GM18868 (cell line): ENCODE measurements around the gene VPS37C.
"Not testable (repeated sequence)": the region's sequence is repeated elsewhere in the genome, so short reads cannot be mapped to it uniquely, and the experiment has no call there.

ENCODE experiments used
- ATAC-seq: cut with Tn5 transposase; IDR thresholded peaks from one replicate; pipeline ENCODE4 v1.9.1; 2021; ENCODE audit warnings: mild to moderate bottlenecking, moderate library complexity; ENCODE audit not compliant: unreplicated experiment

Gene VPS37C

DNA sequence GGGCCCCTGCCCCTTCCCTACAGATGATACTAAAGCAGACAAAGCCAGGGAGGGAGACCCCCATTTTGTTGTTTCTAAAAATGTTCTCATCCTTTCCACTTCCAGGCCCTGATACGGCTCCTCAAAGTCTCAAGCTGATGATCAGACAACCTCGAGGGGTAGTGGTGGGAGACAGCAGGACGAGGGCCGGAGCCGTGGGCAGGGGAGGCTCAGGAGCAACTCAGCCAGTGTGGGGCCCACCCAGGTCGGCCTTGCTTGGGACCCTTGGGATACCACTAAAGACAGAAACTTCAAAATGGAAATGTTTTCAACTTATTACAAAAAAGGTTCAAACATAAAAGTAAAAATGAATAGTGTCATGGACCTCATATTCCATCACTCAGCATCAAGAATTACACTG is 15.2 kb upstream of the VPS37C start:
- ATAC-seq: no peak

DNA sequence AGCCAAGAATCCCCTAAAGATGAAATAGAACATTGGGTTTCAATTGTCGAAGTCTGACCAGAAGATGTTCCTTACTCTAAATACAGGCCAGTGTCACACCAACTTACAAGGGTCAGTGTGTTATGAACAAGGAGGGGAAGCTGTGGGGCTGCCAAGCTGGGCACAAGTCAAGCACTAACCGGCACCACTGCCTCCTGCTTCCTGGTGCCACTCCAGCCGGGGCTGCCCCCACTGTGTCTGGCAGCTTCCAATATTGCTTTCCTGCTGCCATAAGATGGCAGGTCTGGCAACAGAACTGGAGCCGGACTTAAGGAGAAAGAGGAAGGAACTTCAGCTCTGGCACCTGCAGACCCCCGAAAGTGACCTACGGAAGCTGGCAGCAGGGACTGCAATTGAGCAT is 13.7 kb upstream of the VPS37C start:
- no peak for ATAC-seq

DNA sequence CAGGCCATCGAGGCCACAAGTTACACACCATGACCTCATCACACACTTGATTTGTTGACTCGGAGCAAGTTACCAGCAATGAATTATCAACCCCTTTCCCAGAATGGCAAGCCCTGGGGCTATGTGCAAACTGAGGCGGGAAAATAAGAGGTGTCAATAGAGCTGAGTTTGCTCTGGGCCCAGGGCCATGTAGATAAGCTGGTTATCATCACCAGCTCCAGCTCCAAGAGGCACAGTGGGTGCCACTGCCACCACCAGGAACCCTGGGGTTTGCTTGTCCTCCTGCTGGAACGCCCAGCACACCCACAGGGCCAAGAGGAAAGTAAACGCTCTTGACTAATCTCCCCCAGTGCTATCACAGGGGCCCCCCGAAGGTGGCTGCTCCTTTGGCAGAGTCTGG is 13.0 kb upstream of the VPS37C start:
- ATAC-seq: no peak

DNA sequence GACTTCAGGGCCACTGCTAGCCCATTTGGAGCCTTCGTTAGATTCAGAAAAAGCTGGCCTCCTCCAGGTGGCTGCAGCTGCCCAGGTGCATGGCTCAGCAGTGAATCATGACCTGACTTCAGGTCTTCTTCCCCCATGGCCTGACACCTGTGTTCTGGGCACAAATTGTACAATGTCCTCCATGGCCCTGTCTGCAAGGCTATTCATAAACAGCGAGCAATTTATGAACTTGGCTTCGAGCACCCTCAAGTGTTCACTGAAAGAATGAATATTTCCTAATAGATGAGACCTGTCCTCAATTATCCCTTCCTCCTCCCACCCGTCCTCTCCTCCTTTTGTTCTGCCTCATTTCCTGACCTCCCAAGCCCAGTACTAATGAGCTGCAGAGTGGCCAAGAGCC is 12.2 kb upstream of the VPS37C start:
- ATAC-seq: no peak

DNA sequence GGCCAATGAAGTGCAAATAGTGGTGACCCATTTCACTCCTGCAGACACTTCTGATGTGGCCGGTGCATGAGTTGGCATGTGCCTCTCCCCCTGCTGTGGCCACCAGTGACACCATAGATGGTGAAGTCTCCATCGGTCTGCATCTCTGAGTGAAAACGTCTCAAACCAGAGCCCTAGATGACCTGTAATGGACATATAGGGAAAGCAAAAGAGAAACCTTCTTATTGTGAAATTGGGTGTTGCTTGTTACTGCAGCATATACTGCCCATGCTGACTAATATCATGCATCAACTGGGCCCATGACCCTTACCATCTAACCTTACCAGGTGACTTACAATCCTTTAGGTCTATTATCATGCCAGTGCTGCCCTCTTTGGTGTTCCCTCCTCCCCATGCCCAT is 11.7 kb upstream of the VPS37C start:
- no peak for ATAC-seq

DNA sequence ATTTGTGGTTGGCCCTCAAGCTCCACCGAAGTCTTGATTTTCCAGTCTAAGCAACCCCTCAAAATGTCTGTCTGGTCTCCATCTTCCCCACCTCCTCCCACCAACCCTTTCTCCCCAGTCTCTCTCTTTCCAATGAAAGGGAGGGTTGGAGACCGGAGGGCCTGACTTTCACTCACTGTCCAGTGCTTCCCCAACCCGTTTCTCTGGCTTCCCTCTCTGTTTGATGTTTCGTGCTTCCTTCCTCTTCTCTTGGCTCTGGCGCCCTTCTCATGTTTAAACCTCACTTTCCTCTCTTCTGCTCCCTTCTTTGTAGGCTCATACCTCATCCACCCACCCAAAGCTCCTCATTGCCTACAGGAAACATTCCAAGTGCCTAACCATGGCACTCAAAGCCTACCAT is 11.1 kb upstream of the VPS37C start:
- no peak for ATAC-seq

DNA sequence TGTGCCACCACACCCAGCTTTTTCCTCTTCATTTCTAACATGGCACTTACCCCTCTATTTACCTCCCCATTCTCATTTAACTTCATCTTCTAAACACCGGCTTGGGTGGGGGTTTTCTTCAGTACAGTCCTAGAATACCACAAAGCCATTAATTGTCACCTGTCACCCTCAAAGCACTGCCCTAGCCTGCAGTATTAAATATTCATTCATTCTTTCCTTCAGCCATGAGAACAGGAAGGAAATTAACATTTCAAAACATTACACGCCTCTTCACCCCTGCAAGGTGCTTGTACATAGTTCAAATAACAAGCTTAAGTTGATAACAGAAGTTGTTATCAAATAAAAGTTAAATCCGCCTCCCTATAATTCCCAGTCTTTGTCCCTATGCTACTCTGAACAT is 10.7 kb upstream of the VPS37C start:
- no peak for ATAC-seq

DNA sequence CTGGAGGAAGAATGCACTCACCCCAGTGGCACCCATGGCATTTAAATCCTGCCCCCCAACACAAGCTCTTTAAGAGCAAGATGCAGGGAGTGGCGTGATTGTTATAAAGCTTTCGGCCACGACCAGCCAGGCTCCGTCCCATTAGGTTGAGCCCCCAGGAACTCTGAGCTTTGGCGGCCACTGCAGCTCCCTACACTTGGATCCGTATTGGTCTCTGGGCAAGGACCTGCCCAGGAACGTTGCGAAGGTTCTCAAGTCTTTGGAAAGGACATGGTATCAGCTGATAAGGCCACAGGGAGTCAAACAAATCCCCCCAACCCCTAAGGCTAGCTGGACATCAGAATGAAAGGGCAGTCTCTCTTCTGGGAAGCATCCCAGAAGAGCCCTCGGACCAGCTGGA is 9.3 kb upstream of the VPS37C start:
- ATAC-seq: no peak

DNA sequence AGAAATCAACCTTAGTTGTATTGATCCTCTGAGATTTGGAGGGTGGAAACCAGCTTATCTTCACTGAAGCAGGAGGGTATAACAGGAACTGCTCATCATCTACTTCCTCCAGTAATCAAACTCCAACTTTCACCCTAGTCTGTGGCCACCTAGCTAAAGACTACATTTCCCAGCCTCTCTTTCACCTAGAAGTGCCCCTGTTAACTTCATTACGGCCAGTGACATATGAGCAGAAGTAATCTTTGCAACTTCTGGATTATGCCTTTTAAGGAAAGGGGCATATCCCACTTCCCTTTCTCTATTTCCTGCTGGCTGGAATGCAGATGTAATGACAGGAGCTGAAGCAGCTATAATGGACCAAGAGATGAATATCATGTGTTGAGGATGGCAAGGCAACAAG is 7.6 kb upstream of the VPS37C start:
- ATAC-seq: no peak

DNA sequence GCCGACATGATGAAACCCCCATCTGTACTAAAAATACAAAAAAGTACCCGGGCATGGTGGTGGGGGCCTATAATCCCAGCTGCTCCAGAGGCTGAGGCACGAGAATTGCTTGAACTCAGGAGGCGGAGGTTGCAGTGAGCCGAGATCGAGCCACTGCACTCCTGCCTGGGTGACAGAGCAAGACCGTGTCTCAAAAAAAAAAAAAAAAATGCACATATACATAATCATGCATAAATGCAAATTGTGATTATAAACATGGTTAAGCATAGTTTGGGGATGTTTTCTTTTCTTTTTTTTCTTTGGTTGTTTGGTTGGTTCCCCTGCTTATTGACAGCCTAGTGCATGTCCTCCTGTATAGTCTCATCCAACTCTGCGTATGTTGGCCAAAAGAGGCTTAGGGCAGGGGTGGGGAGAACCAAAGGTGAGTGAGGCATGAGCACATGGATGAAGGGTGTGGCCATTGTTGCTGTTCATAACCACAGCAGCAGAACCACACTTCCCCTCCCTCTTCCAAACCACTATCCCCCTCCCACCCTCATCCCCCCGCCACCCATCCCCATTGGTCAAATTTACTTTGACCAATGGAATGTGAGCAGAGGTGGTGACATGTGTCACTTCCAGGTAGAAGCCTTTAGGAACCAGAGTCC is 6.9 kb upstream of the VPS37C start:
- no peak for ATAC-seq

DNA sequence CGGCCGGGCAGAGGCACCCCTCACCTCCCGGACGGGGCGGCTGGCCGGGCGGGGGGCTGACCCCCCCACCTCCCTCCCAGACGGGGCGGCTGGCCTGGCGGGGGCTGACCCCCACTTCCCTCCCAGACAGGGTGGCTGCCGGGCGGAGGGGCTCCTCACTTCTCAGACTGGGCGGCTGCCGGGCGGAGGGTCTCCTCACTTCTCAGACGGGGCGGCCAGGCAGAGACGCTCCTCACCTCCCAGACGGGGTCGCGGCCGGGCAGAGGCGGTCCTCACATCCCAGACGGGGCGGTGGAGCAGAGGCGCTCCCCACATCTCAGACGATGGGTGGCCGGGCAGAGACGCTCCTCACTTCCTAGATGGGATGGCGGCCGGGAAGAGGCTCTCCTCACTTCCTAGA is 5.1 kb upstream of the VPS37C start:
- not testable (repeated sequence) for ATAC-seq

DNA sequence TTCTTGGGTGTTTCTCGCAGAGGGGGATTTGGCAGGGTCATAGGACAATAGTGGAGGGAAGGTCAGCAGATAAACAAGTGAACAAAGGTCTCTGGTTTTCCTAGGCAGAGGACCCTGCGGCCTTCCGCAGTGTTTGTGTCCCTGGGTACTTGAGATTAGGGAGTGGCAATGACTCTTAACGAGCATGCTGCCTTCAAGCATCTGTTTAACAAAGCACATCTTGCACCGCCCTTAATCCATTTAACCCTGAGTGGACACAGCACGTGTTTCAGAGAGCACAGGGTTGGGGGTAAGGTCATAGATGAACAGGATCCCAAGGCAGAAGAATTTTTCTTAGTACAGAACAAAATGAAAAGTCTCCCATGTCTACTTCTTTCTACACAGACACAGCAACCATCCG is 4.6 kb upstream of the VPS37C start:
- ATAC-seq: not testable (repeated sequence)

DNA sequence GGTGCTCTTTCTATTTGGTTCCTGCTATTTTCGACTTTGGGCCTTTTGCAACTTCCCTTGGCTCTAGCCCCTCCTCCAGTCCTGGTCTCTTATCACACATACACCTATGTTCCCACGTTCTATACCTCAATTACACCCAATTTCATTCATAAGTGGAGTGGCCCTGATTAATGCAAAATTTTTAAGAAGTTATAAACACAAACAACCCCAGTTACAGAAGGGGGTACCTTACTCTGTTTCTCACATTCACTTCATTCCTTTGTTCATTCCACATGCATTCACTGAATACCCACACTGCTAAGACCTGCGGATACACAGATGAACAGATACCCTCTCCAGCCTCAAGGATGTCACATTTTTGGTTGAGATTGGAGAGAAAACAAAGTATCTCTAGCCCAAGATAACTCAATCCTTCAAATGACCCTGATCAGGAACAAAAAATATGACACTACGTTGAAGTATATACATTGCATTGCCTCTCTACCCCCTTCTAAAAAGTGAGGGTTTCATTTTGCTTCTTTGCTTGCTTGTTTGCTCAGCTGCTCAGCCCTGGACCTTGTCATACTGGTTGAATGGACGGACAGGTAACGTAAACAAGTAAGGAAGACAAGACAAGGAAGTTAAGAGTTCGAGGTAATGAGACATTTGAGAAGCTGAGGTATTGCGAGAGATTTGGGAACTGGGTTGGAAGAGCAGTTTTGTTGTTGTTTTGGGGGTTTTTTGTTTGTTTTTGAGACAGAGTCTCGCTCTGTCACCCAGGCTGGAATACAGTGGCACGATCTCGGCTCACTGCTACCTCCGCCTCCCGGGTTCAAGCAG is 3.6 kb upstream of the VPS37C start:
- ATAC-seq: no peak

DNA sequence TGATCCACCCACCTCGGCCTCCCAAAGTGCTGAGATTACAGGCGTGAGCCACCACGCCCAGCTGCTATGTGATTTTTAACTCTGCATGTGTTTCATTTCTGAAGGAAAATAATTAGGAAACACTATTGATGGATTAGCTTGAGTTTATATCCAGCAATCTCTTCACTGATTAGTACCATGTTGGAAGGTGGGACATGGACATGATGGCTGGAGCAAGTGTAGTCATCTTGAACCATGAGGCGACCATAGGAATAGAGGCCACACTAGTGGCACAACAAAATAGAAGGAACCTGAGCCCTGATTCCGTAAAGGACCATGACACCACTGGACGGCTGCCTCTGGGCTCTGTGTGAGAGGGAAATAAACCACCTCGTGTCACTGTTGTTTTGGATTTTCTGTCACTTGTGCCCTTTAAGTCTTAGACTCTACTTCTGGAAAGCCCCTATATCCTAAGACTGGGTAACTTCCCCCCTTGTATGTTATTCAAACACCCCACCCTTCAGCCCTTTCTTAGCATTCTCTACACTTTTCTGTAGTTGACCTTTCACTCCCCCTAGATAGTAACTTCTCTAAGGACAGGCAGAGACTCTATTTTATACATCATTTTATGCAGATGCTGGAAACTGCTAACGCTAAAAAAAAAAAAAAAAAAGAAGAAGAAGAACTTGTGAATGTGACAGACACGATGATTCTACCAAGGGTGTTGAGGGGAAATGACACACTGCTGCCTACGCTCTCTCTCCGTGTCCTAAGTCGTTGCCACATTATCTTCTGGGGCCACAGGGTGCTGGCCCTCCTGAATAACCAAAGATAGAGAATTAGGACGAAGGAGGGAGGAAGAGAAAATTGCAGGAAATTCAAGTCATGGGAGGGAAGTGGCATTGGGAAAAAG is 2.7 kb upstream of the VPS37C start:
- no peak for ATAC-seq

DNA sequence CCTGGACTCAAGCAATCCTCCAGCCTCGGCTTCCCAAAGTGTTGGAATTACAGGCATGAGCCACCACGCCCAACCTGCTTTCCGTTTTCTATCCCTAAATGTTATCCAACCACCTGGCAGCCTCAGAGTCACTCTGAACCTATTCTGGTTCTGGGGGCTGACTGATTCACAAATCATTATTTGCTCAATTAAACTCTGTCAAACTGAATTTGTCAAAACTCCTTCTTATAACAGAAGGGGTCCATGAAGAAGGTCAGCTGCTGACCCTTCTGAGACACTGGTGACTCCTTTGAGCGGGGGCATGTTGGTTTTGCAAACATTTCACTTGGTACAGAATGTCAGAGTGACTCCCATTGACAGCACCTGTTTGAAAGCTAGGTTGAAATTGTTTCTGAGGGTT is 1.8 kb upstream of the VPS37C start:
- no peak for ATAC-seq

DNA sequence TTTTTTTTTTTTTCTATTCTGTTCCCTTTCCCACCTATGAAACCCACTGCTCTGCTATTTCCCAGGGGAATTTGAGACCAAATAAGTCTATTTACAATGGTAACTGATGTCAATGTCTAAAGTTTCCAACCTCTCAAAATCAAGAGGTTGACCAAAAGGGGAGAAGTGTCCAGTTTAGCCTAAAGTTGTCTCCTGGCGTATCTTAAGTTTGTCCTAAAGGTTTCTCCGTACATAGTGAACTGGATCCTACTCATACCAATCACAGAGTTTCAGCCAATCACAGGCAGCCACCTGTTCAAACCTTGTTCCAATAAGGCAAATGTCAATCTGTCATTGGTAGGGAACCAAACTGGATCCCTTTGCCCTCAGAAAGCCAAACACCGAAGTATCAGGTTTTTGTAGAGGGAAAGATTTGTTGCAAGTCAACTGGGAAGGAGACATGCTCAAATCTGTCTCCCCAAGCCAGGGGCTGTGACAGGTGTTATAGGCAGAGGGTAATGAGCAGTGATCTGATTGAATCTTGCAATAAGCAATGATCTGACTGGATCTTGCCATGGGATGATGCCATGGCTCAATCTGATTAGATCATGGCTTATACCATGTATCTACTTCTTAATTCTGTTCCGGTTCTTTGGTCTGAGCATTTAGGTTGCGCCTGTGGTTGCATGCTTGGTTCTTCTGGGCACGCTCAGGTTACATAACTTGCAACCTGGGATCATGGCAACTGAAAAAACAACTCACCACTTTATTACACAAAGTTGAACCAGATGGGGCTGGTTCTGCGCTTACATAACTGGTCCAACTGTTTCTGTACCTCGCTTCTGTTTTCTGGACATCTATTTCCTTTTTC is 1.1 kb upstream of the VPS37C start:
- ATAC-seq: no peak

DNA sequence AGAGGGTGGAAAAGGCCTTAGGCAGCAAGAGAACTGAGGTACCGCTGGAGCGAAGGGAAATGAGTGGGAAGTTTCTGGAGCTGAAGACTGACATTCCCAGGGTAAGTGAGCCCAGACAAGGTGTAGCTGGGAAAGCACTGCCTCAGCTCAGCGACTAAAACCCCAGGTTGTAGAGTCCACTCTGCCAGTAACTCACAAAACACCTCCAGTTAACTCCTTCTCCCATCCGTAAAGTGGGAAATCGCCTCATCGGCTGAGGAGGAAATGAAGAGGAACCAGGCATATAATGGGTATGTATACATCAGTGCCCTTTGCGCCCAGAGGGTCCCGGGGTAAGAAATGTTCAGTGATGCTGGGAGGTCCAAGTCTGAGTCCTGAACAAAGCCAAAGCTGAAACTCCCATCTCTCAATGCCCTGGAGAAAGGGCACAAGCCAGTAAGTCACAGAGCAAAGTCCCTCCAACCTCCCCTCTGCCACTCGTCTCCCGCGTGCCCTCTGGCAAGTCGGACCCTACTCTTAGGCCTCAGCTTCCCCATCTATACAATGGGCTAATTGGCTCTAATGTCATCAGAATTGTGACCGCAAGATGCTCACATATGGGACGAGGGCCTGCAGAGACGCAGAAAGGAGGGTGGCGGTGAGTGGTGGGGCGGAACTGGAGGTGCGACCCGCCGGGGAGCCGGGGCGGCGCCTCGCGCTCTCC is 588 bp downstream of the VPS37C start:
- ATAC-seq: no peak

DNA sequence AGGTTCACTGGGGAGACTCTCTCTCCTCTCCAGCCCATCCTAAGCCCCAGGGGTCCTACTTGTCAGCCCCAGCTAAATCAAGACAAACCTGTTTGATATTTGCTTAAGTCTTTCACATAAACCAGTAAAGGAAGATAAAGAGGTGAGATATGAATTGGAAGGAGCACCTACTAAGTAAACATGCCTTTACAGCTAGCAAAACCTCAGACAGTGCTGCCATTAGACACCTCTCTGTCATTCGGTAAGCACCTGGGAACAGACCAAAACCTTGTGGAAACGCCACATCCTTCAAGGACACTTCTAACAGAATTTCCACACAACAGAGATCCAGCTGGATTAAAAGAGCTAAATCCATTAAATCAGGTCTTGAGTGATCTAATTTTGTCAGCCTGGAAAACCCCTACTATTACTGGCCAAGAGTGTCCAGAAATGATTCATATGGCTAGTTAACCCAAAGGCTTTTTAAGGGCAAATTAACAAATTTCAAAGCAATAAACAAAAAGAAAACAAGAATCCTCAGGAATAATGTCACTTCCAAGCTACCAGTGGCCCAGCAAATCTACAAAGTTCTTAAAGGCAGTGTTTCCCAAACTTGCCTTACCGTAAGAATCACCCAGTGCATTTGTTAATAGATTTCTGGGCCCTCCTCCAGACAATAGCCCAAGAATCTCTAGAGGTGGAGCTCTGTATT is 2.4 kb downstream of the VPS37C start:
- no peak for ATAC-seq

DNA sequence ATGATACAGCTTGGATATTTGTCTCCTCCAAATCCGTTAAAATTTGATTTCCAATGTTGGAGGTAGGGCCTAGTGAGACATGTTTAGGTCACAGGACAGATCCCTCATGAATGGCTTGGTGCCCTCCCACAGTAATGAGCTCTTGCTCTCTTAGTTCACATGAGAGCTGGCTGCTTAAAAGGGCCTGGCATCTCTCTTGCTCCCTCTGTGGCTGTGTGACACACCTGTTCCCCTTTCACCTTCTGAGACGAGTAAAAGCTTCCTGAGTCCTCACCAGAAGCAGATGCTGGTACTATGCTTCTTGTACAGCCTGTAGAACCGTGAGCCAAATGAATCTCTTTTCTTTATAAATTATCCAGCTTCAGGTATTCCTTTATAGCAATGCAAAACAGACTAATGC is 3.5 kb downstream of the VPS37C start:
- no peak for ATAC-seq

DNA sequence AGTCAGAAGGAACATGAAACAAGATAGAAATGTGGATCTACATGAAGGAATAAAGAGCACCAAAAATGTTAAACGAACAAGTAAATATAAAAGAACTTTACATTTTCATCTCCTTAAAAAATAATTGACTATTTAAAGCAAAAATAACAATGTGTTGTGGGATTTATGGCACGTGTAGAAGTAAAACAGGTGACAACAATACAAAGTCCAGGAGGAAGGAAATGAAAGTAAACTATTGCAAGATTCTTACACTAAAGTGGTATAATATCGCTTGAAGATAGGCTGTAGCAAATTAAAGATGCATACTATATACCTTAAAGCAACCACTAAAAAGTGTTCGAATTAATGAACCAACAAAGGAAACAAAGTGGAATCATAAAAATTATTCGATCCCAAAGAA is 5.5 kb downstream of the VPS37C start:
- ATAC-seq: no peak
